GM19455 (cell line): Measurements from ENCODE around the gene PPIP5K2.
"Not testable (repeated sequence)": the region's sequence is repeated elsewhere in the genome, so short reads cannot be mapped to it uniquely, and the experiment has no call there.

Source experiments
- ATAC-seq: cut with Tn5 transposase; IDR thresholded peaks from one replicate; pipeline ENCODE4 v1.9.1; 2021; ENCODE audit not compliant: unreplicated experiment

PPIP5K2 gene

GRCh38 chr5:103205991-103206700 lies 86.0 kb downstream of the PPIP5K2 start:
- no peak for ATAC-seq

- no peak for ATAC-seq
Observed at GRCh38 chr5:103207011-103207410, 86.9 kb downstream of the PPIP5K2 start.

GRCh38 chr5:103207653-103208052 lies 87.6 kb downstream of the PPIP5K2 start:
- no peak for ATAC-seq

- ATAC-seq = no peak
Observed at GRCh38 chr5:103208460-103208859, 88.4 kb downstream of the PPIP5K2 start.

GRCh38 chr5:103209065-103209464 lies 89.0 kb downstream of the PPIP5K2 start:
- no peak for ATAC-seq

- ATAC-seq = no peak
Observed at GRCh38 chr5:103210952-103211351, 90.9 kb downstream of the PPIP5K2 start.

GRCh38 chr5:103211576-103212561 lies 91.8 kb downstream of the PPIP5K2 start:
- ATAC-seq = peak; percentile 74

- no peak for ATAC-seq
Observed at GRCh38 chr5:103216137-103216536, 96.0 kb downstream of the PPIP5K2 start.

- no peak for ATAC-seq
Observed at GRCh38 chr5:103216697-103217096, 96.6 kb downstream of the PPIP5K2 start.

GRCh38 chr5:103217101-103217500 lies 97.0 kb downstream of the PPIP5K2 start:
- no peak for ATAC-seq

- no peak for ATAC-seq
Observed at GRCh38 chr5:103218164-103218563, 98.1 kb downstream of the PPIP5K2 start.

- not testable (repeated sequence) for ATAC-seq
Observed at GRCh38 chr5:103219074-103219473, 99.0 kb downstream of the PPIP5K2 start.

- ATAC-seq = no peak
Observed at GRCh38 chr5:103223031-103223955, 103.2 kb downstream of the PPIP5K2 start.

GRCh38 chr5:103224118-103224893 lies 104.2 kb downstream of the PPIP5K2 start:
- peak; percentile 96 for ATAC-seq

GRCh38 chr5:103224894-103225246 lies 104.8 kb downstream of the PPIP5K2 start:
- no peak for ATAC-seq

GRCh38 chr5:103228061-103228460 lies 108.0 kb downstream of the PPIP5K2 start:
- ATAC-seq = no peak

GRCh38 chr5:103228588-103228987 lies 108.5 kb downstream of the PPIP5K2 start:
- ATAC-seq = no peak

- peak; percentile 70 for ATAC-seq
Observed at GRCh38 chr5:103232393-103232999, 112.4 kb downstream of the PPIP5K2 start.

GRCh38 chr5:103234239-103234975 lies 114.3 kb downstream of the PPIP5K2 start:
- no peak for ATAC-seq
